SJCRH30 (cell line): Measurements from ENCODE around the gene TLK2. TPM values are rescaled to one million over a fixed set of nuclear protein-coding genes. Genes with fewer than 3 reads are reported as not detected.
A peak's percentile ranks its signal among the peaks of the same experiment; 100 is the strongest.

ENCODE experiments used
- DNase-seq, 2 experiments: peaks; one replicate each; pipeline ENCODE4 v3.0.0-alpha.2; 2015 to 2020
- H3K27ac ChIP-seq: fragments of 250-450 bp; sonication (Bioruptor Pico); 2 replicates; pipeline ENCODE4 v1.5.1; 2020; ENCODE audit warnings: mild to moderate bottlenecking, moderate library complexity
- H3K27me3 ChIP-seq: fragments of 250-450 bp; sonication (Bioruptor Pico); 2 replicates; pipeline ENCODE4 v1.5.1; 2020; ENCODE audit warnings: mild to moderate bottlenecking, moderate library complexity
- H3K36me3 ChIP-seq: fragments of 250-450 bp; sonication (Bioruptor Pico); 2 replicates; pipeline ENCODE4 v1.5.1; 2020; ENCODE audit warnings: mild to moderate bottlenecking, moderate library complexity
- H3K4me1 ChIP-seq: fragments of 250-450 bp; sonication (Bioruptor Pico); 2 replicates; pipeline ENCODE4 v1.5.1; 2020; ENCODE audit warnings: mild to moderate bottlenecking, moderate library complexity
- H3K4me3 ChIP-seq: fragments of 250-450 bp; sonication (Bioruptor Pico); 2 replicates; pipeline ENCODE4 v1.5.1; 2020; ENCODE audit warnings: mild to moderate bottlenecking, moderate library complexity
- H3K9me3 ChIP-seq: fragments of 250-450 bp; sonication (Bioruptor Pico); replicated peaks from 2 replicates; pipeline ENCODE4 v1.5.1; 2020; ENCODE audit warnings: mild to moderate bottlenecking, moderate library complexity
- total RNA-seq: library from RNA; depleted of rRNA; stranded (reverse); fragments of >200 nt; shearing (Covaris generic); gene quantifications from 2 replicates; pipeline ENCODE4 v1.2.3, GENCODE V29; 2014

Gene TLK2
- total RNA-seq, 1 experiment from 2014 or later: 59.5 TPM

- H3K27ac ChIP-seq: peak overlapping the region; percentile 36; the same call in 1 of the 2 replicates
- H3K4me3 ChIP-seq: no peak overlapping the region
- H3K9me3 ChIP-seq: no peaks in the 10 kb centered on the region
- DNase-seq: peak; percentile 94 to 95
- H3K36me3 ChIP-seq: no peaks in the 10 kb centered on the region; the same call in 1 of the 2 replicates
- H3K27me3 ChIP-seq: no peaks in the 10 kb centered on the region
- peaks cover 25% of the 10 kb centered on the region for H3K4me1 ChIP-seq
Measured at GRCh38 chr17:62616993-62617893, 138.6 kb downstream of the TLK2 start.

DNA sequence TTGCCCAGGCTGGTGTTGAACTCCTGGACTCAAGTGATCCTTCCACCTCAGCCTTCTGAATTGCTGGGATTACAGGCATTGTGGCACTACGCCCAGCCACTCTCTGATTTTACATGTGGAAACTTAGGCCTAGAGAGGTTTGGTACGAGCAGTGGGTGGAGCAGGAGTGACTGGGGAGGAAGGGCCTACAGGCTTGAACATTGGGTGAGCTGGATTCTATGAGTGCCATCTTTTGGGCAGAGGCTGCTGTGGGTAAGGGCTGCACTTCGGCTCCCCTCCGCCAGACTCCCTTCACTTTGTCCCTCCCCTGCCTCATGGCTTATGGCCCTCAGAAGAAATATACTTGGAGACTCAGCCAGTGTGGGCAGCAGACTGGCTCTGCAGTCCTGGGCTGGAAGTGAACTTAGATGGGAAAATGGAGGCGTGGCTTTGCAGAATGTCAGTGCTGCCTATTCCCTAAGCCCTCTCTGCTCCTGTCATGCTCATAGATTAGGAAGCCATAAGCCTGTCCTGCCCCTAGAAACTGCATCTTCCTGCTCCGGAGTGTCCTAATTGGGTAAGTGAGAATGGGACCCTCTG is 139.4 kb downstream of the TLK2 start:
- no peaks in the 10 kb centered on the region; the same call in 1 of the 2 replicates for H3K36me3 ChIP-seq
- no peak overlapping the region for H3K4me3 ChIP-seq
- H3K9me3 ChIP-seq: no peaks in the 10 kb centered on the region
- H3K27me3 ChIP-seq: no peaks in the 10 kb centered on the region
- DNase-seq: no peak
- peak overlapping the region; percentile 36; the same call in 1 of the 2 replicates for H3K27ac ChIP-seq
- peaks cover 25% of the 10 kb centered on the region for H3K4me1 ChIP-seq

GRCh38 chr17:62618647-62619416 is 140.2 kb downstream of the TLK2 start:
- no peaks in the 10 kb centered on the region; the same call in 1 of the 2 replicates for H3K36me3 ChIP-seq
- DNase-seq: no peak
- H3K27me3 ChIP-seq: no peaks in the 10 kb centered on the region
- H3K9me3 ChIP-seq: no peaks in the 10 kb centered on the region
- H3K27ac ChIP-seq: no peak overlapping the region
- H3K4me3 ChIP-seq: no peak overlapping the region
- H3K4me1 ChIP-seq: peaks cover 25% of the 10 kb centered on the region

DNA sequence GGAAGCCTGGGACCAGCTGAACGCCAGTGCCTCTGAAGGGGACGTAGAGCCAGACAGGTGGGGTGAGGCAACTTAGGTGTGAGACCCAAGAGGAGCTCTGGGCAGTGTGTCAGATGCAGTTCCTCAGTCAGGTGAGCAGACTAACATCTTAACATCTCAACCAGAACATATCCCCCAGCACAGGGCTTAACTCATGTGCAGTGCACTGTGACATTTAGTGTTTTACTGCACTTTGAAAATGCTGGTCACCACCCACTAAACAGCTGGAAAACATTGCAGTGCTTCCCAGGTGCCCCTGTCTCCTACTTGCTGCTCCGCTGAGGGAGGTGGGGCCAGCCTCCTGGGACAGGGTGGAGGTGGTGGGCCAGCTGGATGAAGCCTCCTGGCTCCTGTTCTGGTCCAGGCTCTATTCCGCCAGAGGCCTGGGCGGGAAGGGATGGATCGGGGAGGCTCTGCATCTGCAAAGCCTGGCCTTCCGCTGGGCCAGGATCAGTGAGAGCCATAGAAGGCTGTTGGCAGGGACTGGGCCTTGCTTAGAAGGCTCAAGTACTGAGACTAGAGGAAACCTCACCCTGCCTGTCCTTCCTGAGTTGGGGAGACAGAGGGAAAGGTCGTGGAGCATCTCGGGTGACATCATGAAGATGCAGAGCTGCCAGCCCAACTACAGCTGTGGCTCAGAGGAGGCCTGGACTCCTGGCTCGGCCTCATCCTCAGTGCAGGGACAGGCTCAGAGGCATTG is 141.0 kb downstream of the TLK2 start:
- Histone ChIP-seq H3K27me3 (no peaks in the 10 kb centered on the region), H3K36me3 (no peaks in the 10 kb centered on the region; the same call in 1 of the 2 replicates), H3K4me3 (no peak overlapping the region), H3K4me1 (peaks cover 21% of the 10 kb centered on the region), H3K27ac (no peak overlapping the region), H3K9me3 (no peaks in the 10 kb centered on the region)
- DNase-seq: no peak

- Histone ChIP-seq H3K36me3 (no peaks in the 10 kb centered on the region; the same call in 1 of the 2 replicates), H3K4me1 (peaks cover 22% of the 10 kb centered on the region), H3K9me3 (no peaks in the 10 kb centered on the region), H3K4me3 (no peak overlapping the region), H3K27me3 (no peaks in the 10 kb centered on the region), H3K27ac (no peak overlapping the region)
- DNase-seq: no peak
Measured at GRCh38 chr17:62621223-62621622, 142.6 kb downstream of the TLK2 start.

DNA sequence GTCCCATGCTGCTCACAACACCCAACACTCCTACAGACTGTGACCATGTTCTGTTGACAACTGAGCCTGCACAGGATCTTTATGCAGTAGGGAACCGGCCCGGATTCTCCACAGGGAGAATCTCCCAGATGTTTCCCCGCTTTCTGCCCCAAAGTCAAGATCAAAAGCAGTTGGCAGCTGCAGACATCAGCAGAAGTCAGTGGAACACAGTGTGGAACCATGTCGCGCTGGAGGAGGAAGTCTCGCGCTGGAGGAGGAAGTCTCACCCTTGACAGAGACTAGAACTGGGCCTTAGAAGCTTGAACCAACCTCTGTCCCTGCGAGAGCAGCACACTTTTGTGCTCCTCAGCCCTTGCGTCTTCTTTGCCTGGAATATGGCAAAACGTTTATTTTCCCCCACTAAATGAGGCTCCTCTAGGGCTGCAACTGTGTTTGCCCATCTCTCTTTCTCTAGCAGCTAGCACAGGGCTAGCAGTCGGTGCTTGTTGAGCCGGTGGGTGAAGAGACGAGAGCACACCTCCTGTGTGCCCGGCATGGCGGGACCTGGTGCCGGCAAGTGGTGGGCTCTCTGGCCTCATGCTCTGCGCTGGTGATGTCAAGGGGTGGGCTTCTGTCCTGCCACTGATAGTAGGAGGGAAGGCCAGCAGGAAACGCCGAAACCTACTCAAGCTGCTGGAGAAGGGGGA is 146.7 kb downstream of the TLK2 start:
- DNase-seq: no peak
- Histone ChIP-seq H3K9me3 (no peaks in the 10 kb centered on the region), H3K27ac (no peak overlapping the region), H3K27me3 (no peaks in the 10 kb centered on the region), H3K4me3 (no peak overlapping the region), H3K4me1 (peaks cover 5% of the 10 kb centered on the region), H3K36me3 (no peaks in the 10 kb centered on the region)

- no peak overlapping the region for H3K27ac ChIP-seq
Measured at GRCh38 chr17:62625870-62626200, 147.2 kb downstream of the TLK2 start.

DNA sequence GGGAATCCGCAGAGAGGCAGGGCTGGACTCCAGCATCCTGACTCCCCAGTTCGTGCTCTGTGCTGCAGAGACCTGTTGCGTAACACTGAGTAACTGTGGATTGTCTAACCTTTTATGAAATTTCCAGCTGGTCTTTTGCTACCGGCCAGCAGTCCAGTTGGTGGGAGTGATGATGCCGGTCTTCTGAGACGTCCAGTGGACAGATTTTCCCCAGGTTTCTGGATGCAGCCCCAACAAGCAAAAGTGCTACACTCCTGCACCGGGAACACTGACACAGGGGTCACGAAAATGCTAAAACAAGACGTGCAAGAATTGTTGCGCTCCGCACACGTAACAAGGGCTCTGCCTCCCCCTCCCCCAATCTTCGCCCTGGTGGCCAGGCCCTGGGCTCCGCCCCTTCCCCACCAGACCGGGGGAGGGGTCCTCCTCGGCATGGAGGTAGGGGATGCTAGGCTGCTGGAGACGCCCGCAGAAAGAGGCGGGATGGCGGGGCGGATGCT is 148.1 kb downstream of the TLK2 start:
- H3K4me1 ChIP-seq: peaks cover 5% of the 10 kb centered on the region
- peak; percentile 44 to 51 for DNase-seq
- no peaks in the 10 kb centered on the region for H3K27me3 ChIP-seq
- peak overlapping the region; percentile 64 for H3K27ac ChIP-seq
- H3K36me3 ChIP-seq: no peaks in the 10 kb centered on the region
- H3K9me3 ChIP-seq: no peaks in the 10 kb centered on the region
- H3K4me3 ChIP-seq: peak overlapping the region; percentile 70

More at GRCh38 chr17:62625870-62626200, 147.2 kb downstream of the TLK2 start:
- Histone ChIP-seq H3K9me3 (no peaks in the 10 kb centered on the region), H3K4me3 (no peak overlapping the region), H3K36me3 (no peaks in the 10 kb centered on the region), H3K4me1 (peaks cover 5% of the 10 kb centered on the region), H3K27me3 (no peaks in the 10 kb centered on the region)
- peak in 1 of 2 experiments; percentile 43 for DNase-seq

DNA sequence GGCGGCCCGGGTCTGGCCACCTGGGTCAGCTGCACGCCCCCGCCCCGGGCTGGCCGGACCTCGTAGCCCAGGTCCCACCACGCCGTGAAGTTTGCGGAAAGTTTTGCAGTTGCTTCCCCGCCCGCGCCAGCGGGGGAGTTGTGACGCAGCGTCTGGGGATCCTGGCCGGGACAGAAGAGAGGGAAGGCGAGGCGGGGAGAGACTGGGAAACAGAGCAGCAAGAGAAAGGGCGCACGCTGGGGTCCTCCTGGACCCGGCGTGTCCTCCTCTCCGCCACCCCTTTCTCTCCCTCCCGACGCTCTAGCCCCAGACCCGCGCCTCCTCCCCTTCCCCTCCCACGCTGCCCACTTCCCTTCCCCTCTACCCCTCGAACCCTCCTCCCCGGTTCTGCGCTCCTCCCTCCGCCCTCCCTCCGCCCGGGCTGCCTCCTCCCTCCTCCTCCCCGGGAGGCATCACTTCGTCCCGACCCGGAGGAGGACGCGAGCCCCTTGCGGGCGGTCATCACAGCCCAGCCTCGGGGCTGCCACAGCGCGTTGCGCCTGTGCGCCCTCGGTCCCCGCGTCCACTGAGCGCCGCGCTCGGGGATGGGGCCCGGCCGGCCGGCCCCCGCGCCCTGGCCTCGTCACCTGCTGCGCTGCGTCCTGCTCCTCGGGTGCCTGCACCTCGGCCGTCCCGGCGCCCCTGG is 148.7 kb downstream of the TLK2 start, which contains the start of gene MRC2:
TSS of gene MRC2 (plus strand) at position 452 of the 685 bp plus-strand sequence. CDS start at position 585, 133 bp downstream.
- DNase-seq: peak; percentile 60 to 61
- Histone ChIP-seq H3K27ac (peak within 1 kb of the TSS; percentile 64), H3K27me3 (no peaks in the 10 kb centered on the region), H3K36me3 (no peaks in the 10 kb centered on the region), H3K4me3 (peak within 1 kb of the TSS; percentile 70), H3K9me3 (no peaks in the 10 kb centered on the region), H3K4me1 (peaks cover 5% of the 10 kb centered on the region)

- peak overlapping the region; percentile 64; the same call in 1 of the 2 replicates for H3K27ac ChIP-seq
- no peaks in the 10 kb centered on the region for H3K9me3 ChIP-seq
- no peaks in the 10 kb centered on the region for H3K27me3 ChIP-seq
- peak; percentile 36 to 40 for DNase-seq
- peaks cover 5% of the 10 kb centered on the region for H3K4me1 ChIP-seq
- H3K36me3 ChIP-seq: no peaks in the 10 kb centered on the region
- peak overlapping the region; percentile 70 for H3K4me3 ChIP-seq
Measured at GRCh38 chr17:62627904-62628633, 149.4 kb downstream of the TLK2 start.

- no peaks in the 10 kb centered on the region for H3K9me3 ChIP-seq
- H3K27me3 ChIP-seq: no peaks in the 10 kb centered on the region
- no peaks in the 10 kb centered on the region for H3K36me3 ChIP-seq
- DNase-seq: no peak
- no peak overlapping the region for H3K27ac ChIP-seq
- H3K4me3 ChIP-seq: peak overlapping the region; percentile 70
- H3K4me1 ChIP-seq: peaks cover 5% of the 10 kb centered on the region
Measured at GRCh38 chr17:62628831-62629555, 150.4 kb downstream of the TLK2 start.
